Prostate gland (tissue), 2 donors: ENCODE results near the gene PPP2R5C. TPM values are rescaled to one million over a fixed set of nuclear protein-coding genes. Genes with fewer than 3 reads are reported as not detected.
A peak's percentile ranks its signal among the peaks of the same experiment; 100 is the strongest.

Source experiments
- DNase-seq: peaks from one replicate; pipeline ENCODE4 v3.0.0-alpha.2; 2019; ENCODE audit warnings: low spot score
- H3K27ac ChIP-seq, 2 donors: fragments of 200-600 bp; sonication (generic); 2 replicates each; pipeline ENCODE4 v1.5.1; 2017 to 2019
- H3K27me3 ChIP-seq: fragments of 200-600 bp; sonication (generic); replicated peaks from 2 replicates; pipeline ENCODE4 v1.5.1; 2019; ENCODE audit not compliant: insufficient read depth
- H3K36me3 ChIP-seq, 2 donors: fragments of 200-600 bp; sonication (generic); 1 replicate in 1 of 2; 2 replicates in 1 of 2; pipeline versions ENCODE4 v1.5.1 to v1.8.1; 2017 to 2019
- H3K4me1 ChIP-seq: fragments of 200-600 bp; sonication (generic); replicated peaks from 2 replicates; pipeline ENCODE4 v1.5.1; 2019
- H3K4me3 ChIP-seq, 2 donors: fragments of 200-600 bp; sonication (generic); 2 replicates each; pipeline ENCODE4 v1.5.1; 2017 to 2019
- H3K9me3 ChIP-seq: fragments of 200-600 bp; sonication (generic); 2 replicates; pipeline ENCODE4 v1.5.1; 2017
- CTCF ChIP-seq, 4 experiments: fragments of 200-600 bp in 2 of 4; fragments of 450-650 bp in 2 of 4; sonication (generic) in 2 of 4; IDR thresholded peaks; 1 replicate in 3 of 4; 2 replicates in 1 of 4; pipeline ENCODE4 v1.5.1; 2016 to 2019; ENCODE audit warnings: antibody characterized with exemption in 4 of 4, mild to moderate bottlenecking in 2 of 4, moderate library complexity in 2 of 4
- POLR2A ChIP-seq: fragments of 450-650 bp; IDR thresholded peaks from one replicate; pipeline ENCODE4 v1.6.1; 2016; ENCODE audit warnings: antibody characterized with exemption, mild to moderate bottlenecking
- POLR2AphosphoS5 ChIP-seq: sonication (generic); formaldehyde crosslinking; IDR thresholded peaks from one replicate; pipeline ENCODE4 v1.6.1; 2017; ENCODE audit warnings: antibody characterized with exemption
- WGBS: methylation state at CpG from one replicate; pipeline ENCODE4 v1.1.5; 2018; 5-methylcytosine and 5-hydroxymethylcytosine counted together
- intact Hi-C: fragments of 100-400 bp; cut with DNase I; formaldehyde crosslinking; loops from one replicate; pipeline ENCODE4 v1.14.2; 2022
- total RNA-seq, 2 donors: library from RNA; depleted of rRNA; stranded (reverse); fragments of >200 nt; gene quantifications; one replicate each; pipeline ENCODE4 v1.1.0, GENCODE V29; 2016

The PPP2R5C gene
- total RNA-seq, 2 donors from 2014 or later, result 67.8 to 96.2 TPM

GRCh38 chr14:101719045-101719645, 42.4 kb upstream of the PPP2R5C start:
- Histone ChIP-seq H3K27me3 (no peaks in the 10 kb centered on the region), H3K4me3 (no peak overlapping the region), H3K36me3 (no peaks in the 10 kb centered on the region), H3K27ac (no peak overlapping the region), H3K4me1 (peaks cover 2% of the 10 kb centered on the region), H3K9me3 (no peaks in the 10 kb centered on the region)
- intact Hi-C loops, result no loop called here
- DNase-seq, result no peak
- 81% methylated on average over 10 of the region's 10 CpGs for WGBS
- TF ChIP-seq POLR2AphosphoS5, result no peak
- no peak for TF ChIP-seq POLR2A
- no peak for TF ChIP-seq CTCF (IDR thresholded peaks at IDR 0.05)

GRCh38 chr14:101719708-101720107, 41.8 kb upstream of the PPP2R5C start:
- H3K36me3 ChIP-seq, result no peaks in the 10 kb centered on the region
- intact Hi-C loops, result no loop called here
- no peak for DNase-seq

GRCh38 chr14:101721111-101721510, 40.4 kb upstream of the PPP2R5C start:
- H3K9me3 ChIP-seq, result no peaks in the 10 kb centered on the region
- no peaks in the 10 kb centered on the region for H3K36me3 ChIP-seq
- TF ChIP-seq POLR2AphosphoS5 (no peak), CTCF (IDR thresholded peaks at IDR 0.05) (no peak), POLR2A (no peak)
- H3K4me3 ChIP-seq, result no peak overlapping the region
- 80% methylated on average over 5 of the region's 5 CpGs for WGBS
- no peaks in the 10 kb centered on the region for H3K27me3 ChIP-seq
- peaks cover 2% of the 10 kb centered on the region for H3K4me1 ChIP-seq
- no peak for DNase-seq
- intact Hi-C loops, result no loop called here
- peak overlapping the region in 1 of 2 donors; percentile 40 for H3K27ac ChIP-seq

More at GRCh38 chr14:101719708-101720107, 41.8 kb upstream of the PPP2R5C start:
- H3K9me3 ChIP-seq, result no peaks in the 10 kb centered on the region
- H3K27me3 ChIP-seq, result no peaks in the 10 kb centered on the region
- WGBS, result 66% methylated on average over 8 of the region's 8 CpGs
- TF ChIP-seq POLR2A (no peak), CTCF (IDR thresholded peaks at IDR 0.05) (no peak), POLR2AphosphoS5 (no peak)
- peaks cover 2% of the 10 kb centered on the region for H3K4me1 ChIP-seq
- no peak overlapping the region for H3K4me3 ChIP-seq
- H3K27ac ChIP-seq, result no peak overlapping the region

- Histone ChIP-seq H3K27me3 (no peaks in the 10 kb centered on the region), H3K36me3 (no peaks in the 10 kb centered on the region), H3K9me3 (no peaks in the 10 kb centered on the region), H3K4me1 (peaks cover 2% of the 10 kb centered on the region), H3K27ac (peak overlapping the region; percentile 52 to 57), H3K4me3 (no peak overlapping the region)
- peak; percentile 79 for DNase-seq
- no peak for TF ChIP-seq CTCF (IDR thresholded peaks at IDR 0.05)
- no peak for TF ChIP-seq POLR2A
- peak; percentile 89 for TF ChIP-seq POLR2AphosphoS5
- intact Hi-C loops, result no loop called here
- 21% methylated on average over 21 of the region's 21 CpGs for WGBS
Observed at GRCh38 chr14:101721951-101722661, 39.4 kb upstream of the PPP2R5C start.
